Erythroblast (primary cell): Measurements from ENCODE around the gene ADAM10.
"Not testable (repeated sequence)": the region's sequence is repeated elsewhere in the genome, so short reads cannot be mapped to it uniquely, and the experiment has no call there.

ENCODE experiments used
- DNase-seq, 2 experiments: peaks; one replicate each; lab custom pipeline; 2025; lab: John Stamatoyannopoulos, UW
- GATA1 ChIP-seq: IDR thresholded peaks from 2 replicates; pipeline ENCODE4 v1.6.1; 2011; ENCODE audit warnings: low read depth, mild to moderate bottlenecking, control low read depth, low read length, moderate library complexity
- POLR2A ChIP-seq: IDR thresholded peaks from 2 replicates; pipeline ENCODE4 v1.6.1; 2011; ENCODE audit warnings: mild to moderate bottlenecking, low read length

ADAM10 gene

DNA sequence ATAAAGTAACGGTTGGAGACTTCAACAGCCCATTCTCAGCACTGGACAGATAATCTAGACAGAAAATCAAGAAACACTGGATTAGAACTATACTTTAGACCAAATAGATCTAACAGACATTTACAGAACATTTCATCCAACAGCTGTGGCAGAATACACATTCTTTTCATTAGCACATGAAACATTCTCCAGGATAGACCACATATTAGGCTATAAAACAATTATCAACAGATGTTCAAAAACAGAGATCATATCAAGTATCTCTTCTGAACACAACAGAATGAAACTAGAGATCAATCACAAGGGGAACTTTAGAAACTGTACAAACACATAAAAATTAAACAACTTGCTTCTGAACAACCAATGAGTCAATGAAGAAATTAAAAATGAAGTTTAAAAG lies 133.3 kb downstream of the ADAM10 start:
- no peak for DNase-seq
- TF ChIP-seq GATA1 = no peak
- TF ChIP-seq POLR2A = no peak

DNA sequence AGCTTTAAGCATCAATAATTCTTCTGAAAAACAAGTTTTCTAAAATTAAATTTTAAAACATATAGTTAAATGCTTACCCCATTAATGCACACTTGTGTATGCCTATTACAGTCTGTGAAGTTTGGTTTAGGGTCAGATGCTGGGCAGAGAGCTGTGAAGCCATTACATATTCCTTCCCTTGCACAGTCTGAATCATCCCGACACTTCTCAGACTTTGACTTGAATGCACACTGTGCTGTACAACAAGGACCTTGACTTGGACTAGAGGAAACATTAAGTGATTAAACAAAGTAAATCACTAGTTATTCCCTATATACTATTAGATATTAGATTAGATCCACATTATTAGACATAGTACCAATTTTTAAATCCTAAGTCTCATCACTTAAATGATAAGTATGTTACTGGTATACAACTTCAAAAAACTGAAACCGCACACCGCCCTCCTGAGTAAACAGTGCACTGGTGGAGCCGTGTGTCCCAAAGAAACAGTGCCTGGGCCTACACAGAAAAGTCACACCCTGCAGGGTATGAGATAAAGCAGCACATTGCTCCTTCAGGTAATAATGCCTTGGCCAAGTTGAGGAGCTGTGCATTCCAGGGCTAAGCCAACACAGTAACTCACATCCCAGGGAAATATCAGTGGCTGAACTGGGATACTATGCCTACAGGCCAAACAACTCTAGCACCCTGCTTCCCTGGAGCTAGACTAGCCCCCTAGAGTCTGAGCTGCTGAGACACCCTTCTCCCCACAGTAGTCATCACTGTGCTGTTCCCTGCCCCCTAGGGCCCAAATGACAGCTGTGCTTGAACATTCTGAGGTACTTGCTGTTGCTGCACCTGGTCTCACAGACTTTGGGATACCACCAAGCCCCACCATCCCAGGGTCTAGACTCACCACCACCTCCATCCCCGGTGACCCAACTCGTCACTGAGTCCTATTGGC lies 137.5 kb downstream of the ADAM10 start:
- DNase-seq = no peak
- TF ChIP-seq GATA1 = no peak
- no peak for TF ChIP-seq POLR2A

DNA sequence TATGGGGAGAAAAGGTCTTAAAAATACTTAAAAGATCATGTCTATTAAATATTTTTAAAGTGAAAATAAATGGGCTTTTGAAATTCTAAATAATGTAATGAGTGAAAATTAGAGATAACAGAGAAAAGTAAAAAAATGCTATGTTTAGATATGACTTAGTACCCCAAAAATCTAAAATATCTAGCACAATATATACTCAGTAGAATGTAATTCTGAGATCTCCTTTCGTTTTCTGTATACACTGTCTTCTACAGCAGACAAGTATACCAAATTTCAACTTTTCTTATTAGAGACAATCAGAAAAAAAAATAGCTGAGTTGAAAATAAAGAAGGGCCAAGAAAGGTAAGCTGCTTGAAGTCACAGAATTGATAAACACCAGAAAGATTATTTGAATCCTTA lies 140.8 kb downstream of the ADAM10 start:
- DNase-seq = no peak
- TF ChIP-seq POLR2A (no peak), GATA1 (no peak)

DNA sequence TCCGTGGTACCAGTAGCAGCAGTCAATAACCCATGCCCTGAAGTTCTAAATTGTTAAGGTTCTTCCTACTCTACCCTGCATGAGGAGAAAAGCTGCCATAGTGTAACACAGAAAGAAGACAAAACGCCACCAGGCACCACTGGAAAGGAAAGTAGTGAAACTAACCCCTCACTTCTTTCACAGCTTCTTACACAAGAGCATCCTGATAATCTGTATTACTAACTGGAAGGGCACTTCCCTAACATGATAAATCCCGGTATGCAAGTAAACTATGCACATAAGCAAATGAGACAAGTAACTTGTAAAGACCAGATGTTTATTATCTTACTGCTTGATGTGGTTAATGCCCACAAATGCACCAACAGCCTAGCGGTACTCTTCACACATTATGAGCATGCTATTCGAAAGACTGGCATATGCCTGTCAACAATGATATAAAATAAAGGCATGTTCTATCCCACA lies 141.3 kb downstream of the ADAM10 start:
- TF ChIP-seq GATA1 (no peak), POLR2A (no peak)
- no peak for DNase-seq

DNA sequence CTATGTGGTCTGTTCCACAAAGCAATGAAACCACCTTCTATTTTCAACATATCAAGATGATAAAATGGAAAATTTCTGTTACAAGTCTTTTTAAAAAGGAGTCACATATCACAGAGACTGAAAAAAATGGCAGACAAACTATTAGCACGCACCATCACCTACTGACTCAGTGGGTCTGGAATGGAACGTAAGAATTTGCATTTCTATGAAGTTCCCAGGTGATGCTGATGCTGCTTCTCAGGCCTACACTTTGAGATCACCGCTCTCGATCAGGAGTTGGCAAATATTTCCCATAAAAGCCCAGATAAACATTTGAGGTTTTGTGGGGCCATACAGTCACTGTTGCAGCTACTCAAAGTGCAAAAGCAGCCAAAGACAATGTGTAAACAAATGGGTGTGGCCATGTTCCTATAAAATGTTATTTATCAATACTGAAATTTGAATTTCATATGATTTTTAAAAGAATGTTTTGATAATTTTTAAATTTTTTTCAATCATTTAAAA lies 142.9 kb downstream of the ADAM10 start:
- DNase-seq = no peak
- no peak for TF ChIP-seq POLR2A
- no peak for TF ChIP-seq GATA1

DNA sequence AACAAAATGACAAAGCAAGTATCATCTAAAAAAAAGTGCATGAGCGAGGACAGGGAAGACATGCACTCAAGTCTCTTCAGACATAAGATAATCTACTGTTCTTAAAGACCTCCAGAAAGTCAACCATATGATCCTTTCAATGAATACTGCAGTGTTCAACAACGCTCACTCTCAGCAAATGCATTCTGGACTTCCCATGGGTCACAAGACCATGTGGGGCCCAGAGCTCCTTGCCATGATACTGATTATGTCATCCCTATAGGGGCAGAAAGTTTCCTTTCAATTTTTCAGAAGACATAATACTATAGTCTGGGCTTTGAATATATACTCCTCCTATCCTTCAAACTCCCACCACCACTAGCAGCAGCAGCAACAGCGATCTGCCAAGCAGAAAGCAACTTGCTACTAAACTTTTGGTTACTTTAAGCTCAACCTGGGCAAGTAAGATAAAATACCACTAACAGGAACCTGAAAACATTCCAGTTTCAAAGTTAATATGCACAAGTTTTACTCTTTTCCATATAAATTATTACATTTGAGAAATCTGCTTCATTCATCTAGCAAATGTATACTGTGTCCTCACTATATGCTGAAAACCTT lies 143.5 kb downstream of the ADAM10 start:
- DNase-seq = no peak
- TF ChIP-seq POLR2A = no peak
- no peak for TF ChIP-seq GATA1

DNA sequence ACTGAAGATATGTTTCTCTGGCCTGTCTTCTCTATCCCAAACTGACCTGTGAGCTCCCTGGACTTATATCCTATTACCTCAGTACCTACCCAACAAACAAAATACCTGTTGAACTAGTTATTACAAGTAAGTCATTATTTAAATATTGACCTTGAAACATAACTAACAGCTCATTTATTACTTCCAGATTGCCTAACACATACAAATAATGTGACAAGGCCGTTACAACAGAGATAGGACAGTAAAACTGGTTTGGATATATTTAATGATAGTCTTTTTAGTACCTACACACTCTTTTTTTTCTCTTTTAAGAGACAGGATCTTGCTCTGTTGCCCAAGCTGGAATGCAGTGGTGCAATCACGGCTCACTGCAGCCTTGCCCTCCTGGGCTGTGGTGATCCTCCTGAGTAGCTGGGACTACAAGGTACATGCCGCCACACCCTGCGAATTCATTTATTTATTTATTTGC lies 145.0 kb downstream of the ADAM10 start:
- TF ChIP-seq POLR2A (no peak), GATA1 (no peak)

DNA sequence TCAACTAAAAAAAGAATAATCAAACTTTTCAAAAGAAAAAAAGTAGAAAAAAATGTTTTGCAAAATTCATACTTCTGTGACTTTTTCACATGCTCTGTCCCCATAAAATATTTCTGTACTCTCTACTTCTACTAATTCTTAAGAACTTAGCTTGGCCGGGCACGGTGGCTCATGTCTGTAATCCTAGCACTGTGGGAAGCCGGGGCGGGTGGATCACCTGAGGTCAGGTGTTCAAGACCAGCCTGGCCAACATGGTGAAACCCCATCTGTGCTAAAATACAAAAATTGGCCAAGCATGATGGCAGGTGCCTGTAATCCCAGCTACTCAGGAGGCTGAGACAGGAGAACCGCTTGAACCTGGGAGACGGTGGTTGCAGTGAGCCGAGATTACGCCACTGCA lies 145.6 kb downstream of the ADAM10 start:
- not testable (repeated sequence) for DNase-seq

More for the DNA sequence above, 145.0 kb downstream of the ADAM10 start:
- no peak for DNase-seq

DNA sequence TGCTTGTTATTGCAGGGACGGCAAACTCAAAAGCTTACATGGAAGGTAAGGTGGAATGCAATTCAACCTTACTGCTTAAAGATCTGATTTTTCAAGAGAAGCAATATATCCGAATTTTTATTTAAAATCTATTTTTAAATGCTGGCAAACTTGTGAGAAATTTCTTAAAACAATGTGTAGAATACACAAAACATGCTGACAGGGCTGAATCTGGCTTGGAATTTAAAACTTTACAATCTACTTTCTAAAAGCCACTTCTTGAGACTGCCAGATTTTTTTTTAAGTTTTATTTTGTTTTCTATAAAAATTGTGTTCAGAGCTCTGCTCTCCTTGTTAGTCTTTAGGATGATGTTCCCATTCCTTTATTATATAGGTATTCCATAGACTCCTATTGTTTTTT lies 146.7 kb downstream of the ADAM10 start:
- TF ChIP-seq GATA1 = no peak
- no peak for TF ChIP-seq POLR2A

DNA sequence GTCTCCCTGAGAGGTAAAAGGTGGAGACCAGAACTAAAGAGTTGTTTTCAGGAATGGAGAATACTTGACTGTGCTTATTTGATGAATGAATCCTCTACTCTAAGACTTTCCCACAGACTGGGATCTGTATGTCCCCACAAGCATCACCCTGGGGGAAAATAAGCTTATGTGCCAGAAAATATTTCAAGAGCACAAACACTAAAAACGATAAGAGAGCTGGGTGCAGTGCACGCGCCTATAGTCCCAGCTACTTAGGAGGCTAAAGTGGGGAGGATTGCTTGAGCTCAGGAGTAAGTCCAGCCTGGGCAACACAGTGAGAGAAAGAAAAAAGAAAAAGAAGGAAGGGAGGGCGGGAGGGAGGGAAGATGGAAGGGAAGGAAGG lies 150.7 kb downstream of the ADAM10 start:
- no peak for DNase-seq
- TF ChIP-seq GATA1 = no peak
- TF ChIP-seq POLR2A = no peak

More for the DNA sequence above, 146.7 kb downstream of the ADAM10 start:
- no peak for DNase-seq

DNA sequence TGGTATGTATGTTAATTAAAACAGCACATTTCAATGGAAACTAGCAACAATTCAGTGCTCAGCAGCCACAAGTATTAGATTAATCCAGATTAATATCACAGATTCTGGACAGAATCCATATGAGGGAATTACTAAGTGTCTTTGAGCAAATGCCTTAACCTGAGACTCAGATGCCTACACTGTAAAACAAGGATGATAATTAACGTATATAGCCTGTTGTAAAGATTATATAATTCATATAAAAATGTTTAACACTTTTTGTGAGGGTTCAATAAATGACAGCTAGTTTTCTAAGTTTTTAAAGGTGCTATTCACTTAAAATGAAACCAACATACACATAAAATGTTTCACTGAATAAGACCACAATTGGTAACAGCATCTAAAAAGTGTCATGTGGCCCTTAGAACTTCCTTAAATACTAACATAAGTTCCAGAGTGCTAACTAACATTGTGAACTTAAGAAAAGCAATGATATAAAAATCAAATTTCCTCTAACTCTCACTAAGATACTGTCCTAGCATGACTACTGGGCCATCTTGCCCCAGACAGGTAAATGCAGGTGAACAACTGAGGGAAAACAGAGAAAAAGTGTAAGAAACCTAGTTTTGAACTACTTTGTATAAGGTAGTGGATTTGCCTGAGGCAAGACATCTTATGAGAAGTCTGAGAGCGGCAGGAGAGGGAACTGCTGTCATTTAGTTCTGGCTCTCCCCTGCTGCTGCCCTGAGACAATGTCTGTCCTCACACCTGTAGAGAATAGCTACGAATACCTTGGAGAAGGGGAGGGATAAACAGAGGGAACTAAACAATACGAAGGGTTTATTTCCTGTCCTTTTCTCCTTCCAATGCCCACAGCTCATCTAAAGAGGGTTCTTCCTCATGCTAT lies 151.3 kb downstream of the ADAM10 start:
- TF ChIP-seq POLR2A (no peak), GATA1 (no peak)

DNA sequence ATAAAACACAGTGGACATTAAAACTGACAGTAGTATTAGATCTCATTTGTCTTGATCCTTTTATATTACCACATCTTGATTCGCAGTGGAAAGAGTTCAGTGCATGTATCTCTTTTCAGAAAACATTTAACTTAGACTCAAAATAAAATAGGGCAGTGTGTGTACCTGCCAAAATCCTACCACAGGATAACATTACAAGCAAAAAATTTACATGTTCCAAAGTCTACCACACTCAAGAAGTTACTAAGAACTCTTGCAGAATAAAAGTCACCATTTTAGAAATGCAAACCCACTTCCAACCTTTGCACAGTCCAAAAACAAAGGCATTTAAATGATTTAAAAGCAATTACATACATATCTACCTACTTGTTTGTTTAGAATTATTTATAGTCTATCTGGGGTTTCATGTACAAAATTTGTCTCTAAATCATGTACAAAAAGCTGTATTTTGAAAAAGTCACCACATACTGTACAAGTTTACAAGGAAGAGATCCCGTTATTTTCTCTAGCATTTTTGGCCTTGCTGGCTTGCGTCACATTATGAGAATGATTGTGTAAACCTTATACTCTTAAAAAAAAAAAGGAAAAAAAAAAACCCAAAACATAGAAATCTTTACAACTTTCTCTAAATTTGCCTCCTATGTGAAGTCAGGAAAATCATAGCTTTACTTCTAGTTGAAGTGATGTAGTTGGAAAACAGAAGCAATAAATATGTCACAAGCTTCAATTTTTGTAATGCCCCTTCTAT lies 153.8 kb downstream of the ADAM10 start:
- no peak for DNase-seq
- TF ChIP-seq GATA1 = no peak
- no peak for TF ChIP-seq POLR2A

More for the DNA sequence above, 151.3 kb downstream of the ADAM10 start:
- no peak for DNase-seq
